Stomach (tissue), 9 donors: Measurements from ENCODE around the gene EXOSC5. TPM values are rescaled to one million over a fixed set of nuclear protein-coding genes. Genes with fewer than 3 reads are reported as not detected.
"Not testable (repeated sequence)": the region's sequence is repeated elsewhere in the genome, so short reads cannot be mapped to it uniquely, and the experiment has no call there.

Source experiments
- DNase-seq, 2 donors: peaks; one replicate each; pipeline versions ENCODE4 v3.0.0 to v3.0.0-alpha.2; 2013 to 2019
- H3K27ac ChIP-seq, 5 donors: fragments of 200-600 bp in 4 of 5; sonication (generic) in 4 of 5; one replicate each; pipeline ENCODE4 v1.5.1; 2013 to 2019; ENCODE audit warnings: mild to moderate bottlenecking in 1 of 5, moderate library complexity in 1 of 5
- H3K27me3 ChIP-seq, 3 donors: fragments of 200-600 bp; sonication (generic); one replicate each; pipeline ENCODE4 v1.5.1; 2017 to 2019; ENCODE audit warnings: mixed run types in 1 of 3
- H3K36me3 ChIP-seq, 4 donors: fragments of 200-600 bp; sonication (generic); 1 replicate in 3 of 4; 2 replicates in 1 of 4; pipeline ENCODE4 v1.5.1; 2016 to 2019
- H3K4me1 ChIP-seq, 4 donors: fragments of 200-600 bp; sonication (generic); one replicate each; pipeline ENCODE4 v1.5.1; 2016 to 2019
- H3K4me3 ChIP-seq, 4 donors: fragments of 200-600 bp; sonication (generic) in 3 of 4; one replicate each; pipeline ENCODE4 v1.5.1; 2016 to 2019; ENCODE audit warnings: mild to moderate bottlenecking in 1 of 4
- H3K9me3 ChIP-seq, 4 donors: fragments of 200-600 bp; sonication (generic); one replicate each; pipeline ENCODE4 v1.5.1; 2016 to 2019
- EP300 ChIP-seq: sonication (generic); formaldehyde crosslinking; IDR thresholded peaks from one replicate; pipeline ENCODE4 v1.6.1; 2017; ENCODE audit warnings: antibody characterized with exemption
- POLR2A ChIP-seq, 4 donors: fragments of 450-650 bp; IDR thresholded peaks; one replicate each; pipeline ENCODE4 v1.6.1; 2016; ENCODE audit warnings: antibody characterized with exemption in 4 of 4, control low read depth in 2 of 4, mild to moderate bottlenecking in 1 of 4, moderate library complexity in 1 of 4
- POLR2AphosphoS5 ChIP-seq, 3 donors: sonication (generic); formaldehyde crosslinking; IDR thresholded peaks; one replicate each; pipeline ENCODE4 v1.6.1; 2016; ENCODE audit warnings: antibody characterized with exemption in 3 of 3
- WGBS, 5 donors: extraction: QIAGEN DNeasy Blood & Tissue Kit in 3 of 5; methylation state at CpG; one replicate each; pipeline versions ENCODE4 v1.1.5 to v1.1.7; 2013 to 2018; 5-methylcytosine and 5-hydroxymethylcytosine counted together
- intact Hi-C: fragments of 100-400 bp; cut with DNase I; formaldehyde crosslinking; loops from one replicate; pipeline ENCODE4 v1.15.1; 2023; ENCODE audit warnings: low total_unique reads
- polyA plus RNA-seq, 3 donors: library from polyadenylated mRNA; stranded (reverse); fragments of 200-250 nt; gene quantifications; one replicate each; pipeline ENCODE4 v1.2.3, GENCODE V29; 2013
- total RNA-seq, 5 donors: library from RNA; depleted of rRNA; stranded (reverse); fragments of >200 nt; gene quantifications; one replicate each; pipeline versions ENCODE4 v1.1.0 to v1.2.3, GENCODE V29; 2014 to 2016
- TF ChIP-seq, protein P1 (sequence below), 7 experiments: fragments of 450-650 bp in 4 of 7; fragments of 200-600 bp in 3 of 7; sonication (generic) in 3 of 7; IDR thresholded peaks; one replicate each; pipeline ENCODE4 v1.5.1; 2016 to 2019; ENCODE audit warnings: antibody characterized with exemption in 7 of 7, control low read depth in 2 of 7, mild to moderate bottlenecking in 1 of 7
- donor health status: healthy with polysubstance abuse.
- donor health status: Bipolar disorder and iron deficiency.
- donor health status: healthy.

EXOSC5 gene
- total and polyA plus RNA-seq, 8 donors = 4.8 to 131 (median 23.9) TPM

DNA sequence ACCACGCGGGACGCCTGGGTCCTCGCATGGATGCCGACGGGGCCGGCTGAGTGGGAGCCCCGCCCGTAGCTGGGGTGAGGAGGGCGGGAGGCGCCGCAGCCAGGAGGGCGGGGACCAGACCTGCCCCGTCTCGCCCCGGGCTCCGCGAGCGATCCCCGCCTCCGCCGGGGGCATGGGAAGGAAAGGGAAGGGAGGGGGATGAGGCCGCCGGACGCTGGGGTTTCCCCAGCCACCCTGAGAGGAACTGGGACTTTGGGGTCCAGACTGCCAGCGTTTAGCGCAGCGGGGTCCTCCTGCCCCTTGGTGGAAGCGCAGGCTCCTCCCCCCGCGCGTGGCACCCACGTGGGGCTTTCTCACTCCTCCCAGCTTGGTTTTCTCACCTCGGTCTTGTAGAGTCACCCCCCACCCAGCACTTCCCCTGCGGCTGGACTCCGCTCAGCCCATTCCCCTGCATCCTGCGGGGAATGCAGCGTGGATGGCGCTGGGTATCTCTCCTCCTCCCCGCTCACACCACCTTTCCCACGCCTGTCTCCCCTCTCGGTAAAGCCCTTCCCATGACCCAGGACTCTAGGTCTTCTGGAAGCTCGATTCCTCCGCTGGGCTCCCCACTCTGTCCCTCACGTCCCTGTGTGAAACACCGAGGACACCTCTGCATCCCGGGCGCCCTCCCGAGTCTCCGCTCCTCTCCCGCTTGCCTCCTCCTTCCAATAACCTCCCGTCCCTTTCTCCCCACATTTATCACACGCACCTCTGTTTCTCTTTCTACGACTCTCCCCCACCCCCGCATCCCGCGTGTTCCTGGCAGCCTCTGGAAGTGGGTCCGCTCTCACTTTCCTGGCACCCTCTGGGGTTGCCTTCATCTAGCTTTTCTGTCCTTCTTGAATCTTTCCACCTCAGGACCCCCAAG lies 45.6 kb downstream of the EXOSC5 start:
- Histone ChIP-seq H3K27ac (peak overlapping the region; percentile 34 to 91 (median 90)), H3K27me3 (peaks cover 0 to 36% (median 20%) of the 10 kb centered on the region in 3 donors), H3K36me3 (peaks cover 6 to 18% (median 16%) of the 10 kb centered on the region in 4 donors), H3K4me1 (peaks cover 30 to 77% (median 51%) of the 10 kb centered on the region in 4 donors), H3K4me3 (peak overlapping the region; percentile 73 to 87 (median 84)), H3K9me3 (no peaks in the 10 kb centered on the region)
- 0 to 1% (median 1%) methylated on average over 38 to 58 of the region's 58 CpGs for WGBS, 5 donors
- peak; percentile 59 to 80 for DNase-seq
- TF ChIP-seq POLR2A (IDR thresholded peaks at IDR 0.05) (no peak), POLR2AphosphoS5 (IDR thresholded peaks at IDR 0.05) (no peak), EP300 (no peak)
- TF ChIP-seq, protein P1, sequence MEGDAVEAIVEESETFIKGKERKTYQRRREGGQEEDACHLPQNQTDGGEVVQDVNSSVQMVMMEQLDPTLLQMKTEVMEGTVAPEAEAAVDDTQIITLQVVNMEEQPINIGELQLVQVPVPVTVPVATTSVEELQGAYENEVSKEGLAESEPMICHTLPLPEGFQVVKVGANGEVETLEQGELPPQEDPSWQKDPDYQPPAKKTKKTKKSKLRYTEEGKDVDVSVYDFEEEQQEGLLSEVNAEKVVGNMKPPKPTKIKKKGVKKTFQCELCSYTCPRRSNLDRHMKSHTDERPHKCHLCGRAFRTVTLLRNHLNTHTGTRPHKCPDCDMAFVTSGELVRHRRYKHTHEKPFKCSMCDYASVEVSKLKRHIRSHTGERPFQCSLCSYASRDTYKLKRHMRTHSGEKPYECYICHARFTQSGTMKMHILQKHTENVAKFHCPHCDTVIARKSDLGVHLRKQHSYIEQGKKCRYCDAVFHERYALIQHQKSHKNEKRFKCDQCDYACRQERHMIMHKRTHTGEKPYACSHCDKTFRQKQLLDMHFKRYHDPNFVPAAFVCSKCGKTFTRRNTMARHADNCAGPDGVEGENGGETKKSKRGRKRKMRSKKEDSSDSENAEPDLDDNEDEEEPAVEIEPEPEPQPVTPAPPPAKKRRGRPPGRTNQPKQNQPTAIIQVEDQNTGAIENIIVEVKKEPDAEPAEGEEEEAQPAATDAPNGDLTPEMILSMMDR (IDR thresholded peaks at IDR 0.05) = no peak
- intact Hi-C loops = no loop called here

DNA sequence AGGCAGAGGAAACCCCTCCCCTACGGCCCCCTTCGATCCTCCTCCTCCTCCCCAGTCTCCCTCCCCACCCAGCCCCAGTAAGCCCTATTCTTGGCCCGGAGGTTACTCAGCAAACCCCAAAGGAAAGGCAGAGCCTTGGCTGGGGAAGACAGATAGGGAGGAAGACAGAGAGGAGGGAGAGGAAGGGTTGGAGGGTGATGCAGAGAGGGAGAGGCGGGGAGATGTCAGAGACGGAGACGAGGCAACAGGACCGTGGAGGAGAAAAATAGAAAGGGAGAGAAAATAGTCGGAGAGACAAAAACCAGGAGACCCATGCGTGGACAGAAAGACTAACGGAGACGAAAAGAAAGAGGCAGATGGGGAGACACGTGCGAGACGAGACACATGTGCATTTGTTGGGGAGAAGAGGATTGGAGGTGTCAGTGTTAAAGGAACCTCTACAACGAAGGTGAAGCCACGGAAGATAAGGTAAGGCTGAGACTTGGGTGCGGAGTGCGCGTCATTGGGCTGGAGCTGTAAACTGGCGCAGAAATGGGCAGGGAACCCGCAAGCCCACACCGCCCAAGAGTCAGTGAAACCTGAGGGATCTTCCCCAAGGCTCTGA lies 46.3 kb downstream of the EXOSC5 start:
- TF ChIP-seq, protein P1 (IDR thresholded peaks at IDR 0.05) = no peak
- H3K27ac ChIP-seq = peak overlapping the region in 4 of 5 donors; percentile 81 to 91 (median 90)
- no peak for DNase-seq
- H3K36me3 ChIP-seq = peaks cover 6 to 25% (median 24%) of the 10 kb centered on the region in 4 donors
- H3K9me3 ChIP-seq = no peaks in the 10 kb centered on the region
- H3K4me3 ChIP-seq = peak overlapping the region; percentile 73 to 87 (median 84)
- H3K27me3 ChIP-seq = peaks cover 0 to 36% (median 20%) of the 10 kb centered on the region in 3 donors
- 3 to 8% (median 4%) methylated on average over 21 to 22 of the region's 22 CpGs for WGBS, 5 donors
- intact Hi-C loops = no loop called here
- peaks cover 30 to 70% (median 51%) of the 10 kb centered on the region in 4 donors for H3K4me1 ChIP-seq

DNA sequence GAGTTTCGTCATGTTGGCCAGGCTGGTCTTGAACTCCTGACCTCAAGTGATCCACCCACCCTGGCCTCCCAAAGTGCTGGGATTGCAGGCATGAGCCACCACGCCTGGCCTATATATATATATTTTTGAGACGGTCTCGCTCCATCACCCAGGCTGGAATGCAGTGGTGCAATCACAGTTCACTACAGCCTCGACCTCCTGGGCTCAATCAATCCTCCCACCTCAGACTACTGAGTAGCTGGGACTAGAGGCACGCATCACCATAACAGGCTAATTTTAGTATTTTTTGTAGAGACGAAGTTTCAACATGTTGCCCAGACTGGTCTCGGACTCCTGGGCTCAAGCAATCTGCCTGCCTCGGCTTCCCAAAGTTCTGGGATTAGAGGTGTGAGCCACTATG lies 50.2 kb downstream of the EXOSC5 start:
- Histone ChIP-seq H3K4me1 (peaks cover 18 to 40% (median 23%) of the 10 kb centered on the region in 4 donors), H3K36me3 (peaks cover 9 to 62% (median 60%) of the 10 kb centered on the region in 4 donors), H3K27me3 (peaks cover 0 to 17% (median 7%) of the 10 kb centered on the region in 3 donors)
- DNase-seq, H3K9me3 ChIP-seq, H3K27ac ChIP-seq, intact Hi-C loops, H3K4me3 ChIP-seq: not testable (repeated sequence)
- WGBS, 5 donors = 90 to 96% (median 93%) methylated on average over 8 to 9 of the region's 9 CpGs

DNA sequence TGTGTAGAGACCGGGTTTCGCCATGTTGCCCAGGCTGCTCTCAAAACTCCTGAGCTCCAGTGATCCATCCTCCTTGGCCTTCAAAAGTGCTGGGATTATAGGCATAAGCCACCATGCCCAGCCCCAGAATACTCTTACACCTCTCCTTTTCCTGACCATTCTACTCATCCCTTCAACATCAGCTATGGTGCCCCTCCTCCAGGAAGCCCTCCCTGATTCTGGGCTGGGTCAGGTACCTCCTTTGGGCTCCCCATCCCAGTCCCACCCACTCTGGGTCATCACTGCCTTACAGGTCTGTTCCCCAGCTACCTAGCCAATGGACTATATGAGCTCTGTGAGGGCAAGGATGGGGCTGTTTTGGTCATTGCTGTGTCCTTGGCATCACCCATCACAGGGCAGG lies 53.0 kb downstream of the EXOSC5 start:
- Histone ChIP-seq H3K9me3 (no peaks in the 10 kb centered on the region), H3K36me3 (peaks cover 9 to 89% (median 83%) of the 10 kb centered on the region in 4 donors), H3K27me3 (no peaks in the 10 kb centered on the region), H3K4me1 (peaks cover 0 to 22% (median 5%) of the 10 kb centered on the region in 4 donors), H3K4me3 (no peak overlapping the region), H3K27ac (no peak overlapping the region)
- TF ChIP-seq EP300 = no peak
- no peak for TF ChIP-seq POLR2A (IDR thresholded peaks at IDR 0.05)
- no peak for TF ChIP-seq POLR2AphosphoS5 (IDR thresholded peaks at IDR 0.05)
- TF ChIP-seq, protein P1 (IDR thresholded peaks at IDR 0.05) = no peak
- intact Hi-C loops = no loop called here
- no peak for DNase-seq
- WGBS, 5 donors = 87 to 98% (median 94%) methylated on average over 2 of the region's 2 CpGs
